ENCODE measurements around the gene MMP7.

Gene MMP7

GRCh38 chr11:102568851-102569250 lies 38.3 kb upstream of the MMP7 start:
- DNase-seq (ENCODE audit: low read depth), result no peak
- H3K4me3 ChIP-seq (ENCODE audit: low read depth, low read length), result no peak overlapping the region
- TF ChIP-seq CTCF (IDR thresholded peaks at IDR 0.05; ENCODE audit: low read depth, low read length, missing control alignments), result no peak

- H3K4me3 ChIP-seq (ENCODE audit: low read depth, low read length), result no peak overlapping the region
- no peak for DNase-seq (ENCODE audit: low read depth)
- no peak for TF ChIP-seq CTCF (IDR thresholded peaks at IDR 0.05; ENCODE audit: low read depth, low read length, missing control alignments)
These were observed 35.6 kb upstream of the MMP7 start for GRCh38 chr11:102566112-102566511.

- no peak for TF ChIP-seq CTCF (IDR thresholded peaks at IDR 0.05; ENCODE audit: low read depth, low read length, missing control alignments)
- DNase-seq (ENCODE audit: low read depth), result no peak
These were observed 33.6 kb upstream of the MMP7 start for GRCh38 chr11:102564110-102564509.

GRCh38 chr11:102561636-102562035 lies 31.1 kb upstream of the MMP7 start:
- H3K4me3 ChIP-seq (ENCODE audit: low read depth, low read length), result no peak overlapping the region
- no peak for DNase-seq (ENCODE audit: low read depth)
- TF ChIP-seq CTCF (IDR thresholded peaks at IDR 0.05; ENCODE audit: low read depth, low read length, missing control alignments), result no peak

More at GRCh38 chr11:102564110-102564509, 33.6 kb upstream of the MMP7 start:
- H3K4me3 ChIP-seq (ENCODE audit: low read depth, low read length), result no peak overlapping the region

GRCh38 chr11:102560555-102561011 lies 30.0 kb upstream of the MMP7 start:
- TF ChIP-seq CTCF (IDR thresholded peaks at IDR 0.05; ENCODE audit: low read depth, low read length, missing control alignments), result no peak
- DNase-seq (ENCODE audit: low read depth), result peak; percentile 71
- H3K4me3 ChIP-seq (ENCODE audit: low read depth, low read length), result peak overlapping the region; percentile 17; the same call in 1 of the 2 replicates

GRCh38 chr11:102559839-102560238 lies 29.3 kb upstream of the MMP7 start:
- DNase-seq (ENCODE audit: low read depth), result no peak
- no peak for TF ChIP-seq CTCF (IDR thresholded peaks at IDR 0.05; ENCODE audit: low read depth, low read length, missing control alignments)
- H3K4me3 ChIP-seq (ENCODE audit: low read depth, low read length), result no peak overlapping the region

- no peak overlapping the region for H3K4me3 ChIP-seq (ENCODE audit: low read depth, low read length)
- DNase-seq (ENCODE audit: low read depth), result no peak
- no peak for TF ChIP-seq CTCF (IDR thresholded peaks at IDR 0.05; ENCODE audit: low read depth, low read length, missing control alignments)
These were observed 24.5 kb upstream of the MMP7 start for GRCh38 chr11:102555091-102555490.

All from GM12864 (cell line).